Endodermal cell (in vitro differentiated cells): ENCODE data around the gene RBM17. TPM values are rescaled to one million over a fixed set of nuclear protein-coding genes. Genes with fewer than 3 reads are reported as not detected.
A peak's percentile ranks its signal among the peaks of the same experiment; 100 is the strongest.

ENCODE experiments used
- DNase-seq: peaks from one replicate; pipeline ENCODE4 v3.0.0-alpha.2; 2017
- H3K27ac ChIP-seq: 2 replicates; pipeline ENCODE4 v1.5.1; 2013; ENCODE audit warnings: mild to moderate bottlenecking, low read depth, low read length, moderate library complexity
- H3K27me3 ChIP-seq: 2 replicates; pipeline ENCODE4 v1.6.1; 2013; ENCODE audit warnings: mild to moderate bottlenecking, low read length, moderate library complexity; ENCODE audit not compliant: insufficient read depth, control insufficient read depth, poor library complexity, severe bottlenecking
- H3K36me3 ChIP-seq: 2 replicates; pipeline ENCODE4 v1.7.0; 2013; ENCODE audit warnings: mild to moderate bottlenecking, low read length, moderate library complexity; ENCODE audit not compliant: control insufficient read depth, insufficient read depth
- H3K4me1 ChIP-seq: one replicate; pipeline ENCODE4 v1.7.0; 2013; ENCODE audit warnings: low read length; ENCODE audit not compliant: control insufficient read depth, insufficient read depth
- H3K4me3 ChIP-seq: 2 replicates; pipeline ENCODE4 v1.5.1; 2013; ENCODE audit warnings: mild to moderate bottlenecking, low read length, moderate library complexity
- H3K9ac ChIP-seq: 2 replicates; pipeline ENCODE4 v1.6.1; 2013; ENCODE audit warnings: mild to moderate bottlenecking, low read length, moderate library complexity; ENCODE audit not compliant: poor library complexity, severe bottlenecking; ENCODE audit errors: extremely low read depth
- H3K9me3 ChIP-seq: 2 replicates; pipeline ENCODE4 v1.6.1; 2013; ENCODE audit warnings: mild to moderate bottlenecking, low read length, moderate library complexity; ENCODE audit not compliant: control insufficient read depth
- H3K27ac Mint-ChIP-seq: 2 replicates; pipeline ENCODE4 v1.8.0; 2020; ENCODE audit warnings: mixed read lengths
- H3K27me3 Mint-ChIP-seq: 2 replicates; pipeline ENCODE4 v1.8.0; 2021; ENCODE audit warnings: mild to moderate bottlenecking, mixed read lengths; ENCODE audit not compliant: insufficient read depth
- H3K36me3 Mint-ChIP-seq: 2 replicates; pipeline ENCODE4 v1.8.0; 2020; ENCODE audit warnings: low read depth, mixed read lengths
- H3K4me1 Mint-ChIP-seq: 2 replicates; pipeline ENCODE4 v1.8.0; 2020; ENCODE audit warnings: mixed read lengths
- H3K4me3 Mint-ChIP-seq: 2 replicates; pipeline ENCODE4 v1.8.0; 2020; ENCODE audit warnings: mild to moderate bottlenecking, moderate library complexity, mixed read lengths
- H3K9me3 Mint-ChIP-seq: 2 replicates; pipeline ENCODE4 v1.8.0; 2020; ENCODE audit warnings: mild to moderate bottlenecking, mixed read lengths
- CTCF ChIP-seq: fragments of 200-600 bp; sonication (generic); conservative IDR thresholded peaks from 2 replicates; pipeline ENCODE4 v1.5.0; 2021; ENCODE audit warnings: antibody characterized with exemption, mild to moderate bottlenecking
- WGBS, 2 experiments: methylation state at CpG; one replicate each; pipeline versions ENCODE4 v1.1.5 to v1.1.7; 2013; ENCODE audit warnings: missing lambda C conversion rate in 2 of 2, mixed read lengths in 1 of 2; ENCODE audit not compliant: insufficient coverage in 1 of 2, insufficient read length in 1 of 2; 5-methylcytosine and 5-hydroxymethylcytosine counted together
- total RNA-seq, 2 donors: library from RNA; stranded (reverse); fragmentation: NEBNext Ultra II Directional in 1 of 2; extraction: Animal tissue kit (Norgen Biotek cat#: 25700) in 1 of 2; gene quantifications; 2 replicates in 1 of 2; 3 replicates in 1 of 2; pipeline ENCODE4 v1.2.1, GENCODE V29; 2021

The RBM17 gene
- total RNA-seq, 2 donors from 2014 or later = 123 to 139 TPM

DNA sequence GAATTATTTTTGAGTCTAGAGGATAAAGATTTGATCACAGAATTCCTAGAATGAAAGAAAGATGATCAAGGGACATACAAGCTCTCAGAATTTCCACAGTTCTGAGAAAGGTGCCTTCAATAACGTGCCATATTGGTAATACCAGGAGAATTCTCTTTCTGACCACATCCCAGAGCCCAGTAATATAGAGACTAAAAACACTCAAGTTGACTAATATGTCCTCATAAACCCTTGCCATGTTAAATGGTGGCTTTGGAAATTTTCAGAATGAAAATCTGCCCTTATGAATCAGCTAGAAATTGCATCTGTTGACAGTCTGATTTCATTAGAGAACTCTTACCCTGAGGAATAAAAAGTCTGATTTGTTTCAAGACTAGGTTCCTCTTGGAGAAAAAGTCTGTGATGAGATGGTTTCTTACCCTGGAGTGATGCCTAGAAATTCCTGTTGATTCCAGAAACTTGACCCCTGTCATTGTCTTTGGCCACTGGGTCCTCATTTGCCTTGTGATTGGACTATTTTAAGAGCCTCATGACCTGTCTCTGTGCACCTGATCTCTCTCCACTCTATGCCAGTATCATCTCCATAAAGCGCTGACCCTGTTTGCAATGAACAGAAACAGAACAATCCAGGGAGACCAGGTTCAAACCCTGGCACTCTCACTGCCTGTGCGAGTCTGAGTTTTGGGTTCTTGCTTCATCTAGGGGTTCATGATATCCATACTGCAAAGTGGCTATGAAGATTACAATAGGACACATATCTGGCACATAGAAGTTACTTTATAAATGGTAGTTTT is 30.0 kb upstream of the RBM17 start:
- H3K36me3 ChIP-seq = no peaks in the 10 kb centered on the region
- H3K4me1 ChIP-seq = no peaks in the 10 kb centered on the region
- Mint-ChIP-seq H3K9me3 (no peaks in the 10 kb centered on the region), H3K4me3 (no peak overlapping the region), H3K4me1 (no peaks in the 10 kb centered on the region), H3K27me3 (peaks cover 5% of the 10 kb centered on the region), H3K27ac (no peak overlapping the region), H3K36me3 (no peaks in the 10 kb centered on the region)
- H3K9me3 ChIP-seq = no peaks in the 10 kb centered on the region
- no peak for TF ChIP-seq CTCF
- H3K4me3 ChIP-seq = no peak overlapping the region
- H3K9ac ChIP-seq = no peak overlapping the region
- DNase-seq = peak; percentile 12
- 91 to 100% methylated on average over 1 to 3 of the region's 3 CpGs for WGBS, 2 experiments
- H3K27ac ChIP-seq = no peak overlapping the region
- H3K27me3 ChIP-seq = peaks cover 20% of the 10 kb centered on the region

- peaks cover 5% of the 10 kb centered on the region for H3K27me3 Mint-ChIP-seq
- 64% methylated on average over 2 of the region's 2 CpGs; no CpG with 5 or more reads in 1 of the 2 experiments for WGBS, 2 experiments
- Histone ChIP-seq H3K27me3 (peaks cover 20% of the 10 kb centered on the region), H3K9me3 (no peaks in the 10 kb centered on the region), H3K4me3 (no peak overlapping the region), H3K9ac (no peak overlapping the region), H3K36me3 (no peaks in the 10 kb centered on the region), H3K27ac (no peak overlapping the region), H3K4me1 (no peaks in the 10 kb centered on the region)
- TF ChIP-seq CTCF = no peak
- H3K4me1 Mint-ChIP-seq = no peaks in the 10 kb centered on the region
- H3K36me3 Mint-ChIP-seq = no peaks in the 10 kb centered on the region
- no peak overlapping the region for H3K27ac Mint-ChIP-seq
- H3K9me3 Mint-ChIP-seq = no peaks in the 10 kb centered on the region
- no peak overlapping the region for H3K4me3 Mint-ChIP-seq
- DNase-seq = peak; percentile 6
Measured at GRCh38 chr10:6059506-6059905, 29.3 kb upstream of the RBM17 start.

DNA sequence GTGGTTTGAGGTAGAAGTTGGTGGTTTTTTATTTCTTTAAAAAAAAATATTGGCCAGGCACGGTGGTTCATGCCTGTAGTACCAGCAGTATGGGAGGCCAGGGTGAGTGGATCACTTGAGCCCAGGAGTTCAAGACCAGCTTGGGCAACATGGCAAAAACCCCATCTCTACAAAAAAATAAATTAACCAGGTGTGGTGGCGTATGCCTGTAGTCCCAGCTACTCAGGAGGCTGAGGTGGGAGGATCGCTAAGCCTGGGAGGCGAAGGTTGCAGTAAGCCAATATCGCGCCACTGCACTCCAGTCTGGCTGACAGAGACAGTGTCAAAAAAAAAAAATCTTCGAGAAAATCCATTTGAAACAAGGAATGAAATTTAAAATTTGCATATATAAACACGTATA is 27.8 kb upstream of the RBM17 start:
- DNase-seq = peak; percentile 13
- Histone ChIP-seq H3K4me3 (no peak overlapping the region), H3K36me3 (no peaks in the 10 kb centered on the region), H3K4me1 (no peaks in the 10 kb centered on the region), H3K27me3 (peaks cover 20% of the 10 kb centered on the region), H3K9ac (no peak overlapping the region), H3K27ac (no peak overlapping the region), H3K9me3 (no peaks in the 10 kb centered on the region)
- no peak overlapping the region for H3K4me3 Mint-ChIP-seq
- no peaks in the 10 kb centered on the region for H3K4me1 Mint-ChIP-seq
- TF ChIP-seq CTCF = no peak
- peaks cover 5% of the 10 kb centered on the region for H3K27me3 Mint-ChIP-seq
- H3K27ac Mint-ChIP-seq = no peak overlapping the region
- WGBS, 2 experiments = 92 to 93% methylated on average over 5 to 7 of the region's 8 CpGs
- H3K36me3 Mint-ChIP-seq = no peaks in the 10 kb centered on the region
- H3K9me3 Mint-ChIP-seq = no peaks in the 10 kb centered on the region
